H9 (cell line): ENCODE measurements around the gene CIB4. TPM values are rescaled to one million over a fixed set of nuclear protein-coding genes. Genes with fewer than 3 reads are reported as not detected.

Experiments used
- DNase-seq: peaks from one replicate; pipeline ENCODE4 v3.0.0-alpha.2; 2017
- H2AFZ ChIP-seq: one replicate; pipeline ENCODE4 v1.6.1; 2013; ENCODE audit warnings: mild to moderate bottlenecking, low read length, control low read depth, moderate library complexity
- H2AK5ac ChIP-seq: 2 replicates; pipeline ENCODE4 v1.6.1; 2013; ENCODE audit warnings: low read length, control low read depth, mixed read lengths; ENCODE audit not compliant: insufficient read length
- H2BK120ac ChIP-seq: one replicate; pipeline ENCODE4 v1.6.1; 2013; ENCODE audit warnings: low read depth, mild to moderate bottlenecking, low read length, control low read depth, inconsistent platforms; ENCODE audit not compliant: poor library complexity, severe bottlenecking
- H2BK12ac ChIP-seq: 2 replicates; pipeline ENCODE4 v1.6.1; 2013; ENCODE audit warnings: low read length, control low read depth, mixed read lengths, low read depth; ENCODE audit not compliant: insufficient read length
- H2BK15ac ChIP-seq: 2 replicates; pipeline ENCODE4 v1.6.1; 2013; ENCODE audit warnings: low read depth, low read length, control low read depth
- H2BK20ac ChIP-seq: one replicate; pipeline ENCODE4 v1.6.1; 2013; ENCODE audit warnings: low read depth, mild to moderate bottlenecking, low read length, control low read depth, inconsistent platforms; ENCODE audit not compliant: poor library complexity, severe bottlenecking
- H2BK5ac ChIP-seq: 2 replicates; pipeline ENCODE4 v1.6.1; 2013; ENCODE audit warnings: low read length, control low read depth, mixed read lengths; ENCODE audit not compliant: insufficient read length
- H3K14ac ChIP-seq: 2 replicates; pipeline ENCODE4 v1.6.1; 2013; ENCODE audit warnings: low read length, control low read depth; ENCODE audit not compliant: insufficient read depth
- H3K18ac ChIP-seq: 2 replicates; pipeline ENCODE4 v1.6.1; 2013; ENCODE audit warnings: low read depth, mild to moderate bottlenecking, mixed read lengths, low read length, control low read depth; ENCODE audit not compliant: insufficient read length
- H3K23ac ChIP-seq: 2 replicates; pipeline ENCODE4 v1.6.1; 2013; ENCODE audit warnings: low read length, control low read depth, mixed read lengths, low read depth; ENCODE audit not compliant: insufficient read length
- H3K23me2 ChIP-seq: 2 replicates; pipeline ENCODE4 v1.6.1; 2013; ENCODE audit warnings: low read depth, mild to moderate bottlenecking, mixed read lengths, low read length, control low read depth; ENCODE audit not compliant: insufficient read length, poor library complexity, severe bottlenecking
- H3K27ac ChIP-seq: 2 replicates; pipeline ENCODE4 v1.5.1; 2013; ENCODE audit warnings: low read length, control low read depth, mixed read lengths, low read depth; ENCODE audit not compliant: insufficient read length
- H3K27me3 ChIP-seq: 2 replicates; pipeline ENCODE4 v1.6.1; 2013; ENCODE audit warnings: low read length, control low read depth, inconsistent platforms; ENCODE audit not compliant: insufficient read depth
- H3K4ac ChIP-seq: 2 replicates; pipeline ENCODE4 v1.6.1; 2013; ENCODE audit warnings: low read depth, mild to moderate bottlenecking, control low read depth, inconsistent platforms, low read length, moderate library complexity
- H3K4me1 ChIP-seq: 2 replicates; pipeline ENCODE4 v1.6.1; 2013; ENCODE audit warnings: low read length, control low read depth, inconsistent platforms; ENCODE audit not compliant: insufficient read depth
- H3K4me2 ChIP-seq: 2 replicates; pipeline ENCODE4 v1.6.1; 2013; ENCODE audit warnings: low read length, control low read depth, mixed read lengths; ENCODE audit not compliant: insufficient read length, insufficient read depth
- H3K56ac ChIP-seq: 2 replicates; pipeline ENCODE4 v1.6.1; 2013; ENCODE audit warnings: low read depth, mild to moderate bottlenecking, mixed read lengths, low read length, control low read depth; ENCODE audit not compliant: insufficient read length
- H3K79me1 ChIP-seq: 2 replicates; pipeline ENCODE4 v1.6.1; 2013; ENCODE audit warnings: low read depth, mild to moderate bottlenecking, moderate library complexity, low read length, control low read depth, inconsistent platforms; ENCODE audit not compliant: insufficient read depth, poor library complexity, severe bottlenecking
- H3K79me2 ChIP-seq: 2 replicates; pipeline ENCODE4 v1.6.1; 2013; ENCODE audit warnings: low read length, control low read depth, inconsistent platforms; ENCODE audit not compliant: insufficient read depth
- H3K9ac ChIP-seq: 2 replicates; pipeline ENCODE4 v1.6.1; 2013; ENCODE audit warnings: low read length, control low read depth, mixed read lengths; ENCODE audit not compliant: insufficient read length; ENCODE audit errors: extremely low read depth
- H3K9me3 ChIP-seq: one replicate; pipeline ENCODE4 v1.6.1; 2013; ENCODE audit warnings: low read depth, low read length, inconsistent platforms; ENCODE audit not compliant: control insufficient read depth
- H3T11ph ChIP-seq: one replicate; pipeline ENCODE4 v1.6.1; 2013; ENCODE audit warnings: mild to moderate bottlenecking, low read length, control low read depth, inconsistent platforms
- H4K20me1 ChIP-seq: one replicate; pipeline ENCODE4 v1.6.1; 2013; ENCODE audit not compliant: control insufficient read depth, insufficient read length, insufficient read depth
- H4K5ac ChIP-seq: 2 replicates; pipeline ENCODE4 v1.6.1; 2013; ENCODE audit warnings: low read depth, mild to moderate bottlenecking, mixed read lengths, low read length, control low read depth; ENCODE audit not compliant: insufficient read length
- H4K8ac ChIP-seq: replicated peaks from 2 replicates; pipeline ENCODE4 v1.6.1; 2013; ENCODE audit warnings: low read length, control low read depth, mixed read lengths, low read depth; ENCODE audit not compliant: insufficient read length
- H4K91ac ChIP-seq: 2 replicates; pipeline ENCODE4 v1.6.1; 2013; ENCODE audit warnings: low read depth, mild to moderate bottlenecking, moderate library complexity, mixed read lengths, low read length, control low read depth; ENCODE audit not compliant: insufficient read length
- H3K27ac Mint-ChIP-seq, 3 experiments: 2 replicates in 2 of 3; 3 replicates in 1 of 3; pipeline ENCODE4 v1.8.0; 2020 to 2021; ENCODE audit warnings: mixed read lengths in 3 of 3, mild to moderate bottlenecking in 1 of 3, moderate library complexity in 1 of 3
- H3K27me3 Mint-ChIP-seq: 2 replicates; pipeline ENCODE4 v1.8.0; 2021; ENCODE audit warnings: low read depth, mild to moderate bottlenecking, moderate library complexity, mixed read lengths
- H3K36me3 Mint-ChIP-seq, 3 experiments: 2 replicates in 2 of 3; 3 replicates in 1 of 3; pipeline ENCODE4 v1.8.0; 2020 to 2021; ENCODE audit warnings: low read depth in 3 of 3, mixed read lengths in 3 of 3; ENCODE audit not compliant: insufficient read depth in 1 of 3
- H3K4me1 Mint-ChIP-seq, 2 experiments: 2 replicates each; pipeline ENCODE4 v1.8.0; 2020; ENCODE audit warnings: mixed read lengths in 2 of 2
- H3K4me3 Mint-ChIP-seq, 2 experiments: 2 replicates in 1 of 2; 3 replicates in 1 of 2; pipeline ENCODE4 v1.8.0; 2020 to 2021; ENCODE audit warnings: mild to moderate bottlenecking in 2 of 2, mixed read lengths in 2 of 2, moderate library complexity in 1 of 2
- H3K9me3 Mint-ChIP-seq, 2 experiments: 2 replicates in 1 of 2; 3 replicates in 1 of 2; pipeline ENCODE4 v1.8.0; 2020; ENCODE audit warnings: mild to moderate bottlenecking in 2 of 2, mixed read lengths in 2 of 2, moderate library complexity in 1 of 2
- WGBS: extraction: QIAGEN DNeasy Blood & Tissue Kit; methylation state at CpG from one replicate; pipeline ENCODE4 v1.1.7; 2013; ENCODE audit warnings: missing lambda C conversion rate, low lambda C conversion rate, mixed read lengths; ENCODE audit not compliant: insufficient read length; ENCODE audit errors: extremely low coverage; 5-methylcytosine and 5-hydroxymethylcytosine counted together
- total RNA-seq: library from RNA; stranded (reverse); gene quantifications from 2 replicates; pipeline ENCODE4 v1.2.1, GENCODE V29; 2021
- TF ChIP-seq, protein P1 (sequence below): fragments of 200-600 bp; sonication (generic); conservative IDR thresholded peaks from 3 replicates; pipeline ENCODE4 v1.8.0; 2021; ENCODE audit warnings: antibody characterized with exemption, mild to moderate bottlenecking

Gene CIB4
- total RNA-seq, 1 experiment from 2014 or later: not detected

DNA sequence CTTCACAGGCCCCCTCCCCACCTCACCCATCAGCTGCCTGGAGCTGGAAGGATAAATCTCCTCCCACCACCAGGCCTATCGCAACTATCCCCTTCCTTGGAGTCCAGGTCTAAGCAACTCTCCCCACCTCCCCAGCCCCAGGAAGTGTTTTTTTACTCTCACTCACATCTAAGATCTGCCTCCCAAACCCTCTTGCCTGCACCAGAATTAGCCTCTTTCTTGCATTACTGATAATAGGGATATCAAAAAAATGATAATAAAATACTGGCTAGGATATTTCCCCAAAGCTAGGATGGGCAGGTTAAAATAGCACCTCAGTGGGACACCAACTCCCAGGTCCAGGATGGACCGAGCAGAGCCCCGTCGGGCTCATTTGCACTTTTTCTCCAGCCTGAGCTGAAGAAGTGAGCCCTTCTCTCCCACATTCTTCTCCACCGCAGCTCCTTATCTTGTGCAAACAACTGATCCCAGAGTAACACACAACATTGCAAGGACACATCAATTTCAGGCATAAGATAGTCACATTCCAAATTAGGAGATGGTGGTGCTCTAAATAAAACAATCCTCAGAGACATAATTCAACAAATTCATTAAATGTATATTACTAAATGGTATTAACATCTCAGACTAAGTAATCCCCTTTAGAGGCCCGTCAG, 17.7 kb upstream of the CIB4 start:
- no peak overlapping the region for H2AK5ac ChIP-seq
- no peak overlapping the region for H3K9ac ChIP-seq
- H3K9me3 Mint-ChIP-seq: peaks cover 20 to 27% of the 10 kb centered on the region in 2 experiments
- no peak overlapping the region for H3K4ac ChIP-seq
- H2BK120ac ChIP-seq: no peak overlapping the region
- H2AFZ ChIP-seq: no peak overlapping the region
- H3K79me2 ChIP-seq: no peaks in the 10 kb centered on the region
- no peak overlapping the region for H3K27ac ChIP-seq
- no peak overlapping the region for H4K91ac ChIP-seq
- H3K9me3 ChIP-seq: no peaks in the 10 kb centered on the region
- DNase-seq: no peak
- H4K20me1 ChIP-seq: no peaks in the 10 kb centered on the region
- H3K56ac ChIP-seq: no peak overlapping the region
- H3K36me3 Mint-ChIP-seq: peaks cover 1 to 18% (median 5%) of the 10 kb centered on the region in 3 experiments; a peak in 5 of 7 replicates
- H2BK15ac ChIP-seq: no peak overlapping the region
- H2BK20ac ChIP-seq: no peak overlapping the region
- H4K8ac ChIP-seq: no peak overlapping the region
- no peak overlapping the region for H3K23ac ChIP-seq
- peaks cover 3% of the 10 kb centered on the region; the same call in 1 of the 2 replicates for H3K4me1 ChIP-seq
- H3K27ac Mint-ChIP-seq: no peak overlapping the region
- H3K4me3 Mint-ChIP-seq: no peak overlapping the region
- H2BK5ac ChIP-seq: no peak overlapping the region
- no peaks in the 10 kb centered on the region for H3K27me3 ChIP-seq
- no peak overlapping the region for H3K14ac ChIP-seq
- no peak overlapping the region for H3T11ph ChIP-seq
- peaks cover 16 to 19% of the 10 kb centered on the region in 2 experiments for H3K4me1 Mint-ChIP-seq
- H4K5ac ChIP-seq: no peak overlapping the region
- H3K27me3 Mint-ChIP-seq: peaks cover 5% of the 10 kb centered on the region
- H2BK12ac ChIP-seq: no peak overlapping the region
- WGBS: no CpG with 5 or more reads among the region's 6 CpGs
- H3K18ac ChIP-seq: no peak overlapping the region
- H3K4me2 ChIP-seq: no peak overlapping the region
- H3K79me1 ChIP-seq: no peaks in the 10 kb centered on the region
- no peaks in the 10 kb centered on the region for H3K23me2 ChIP-seq
- TF ChIP-seq, protein P1, sequence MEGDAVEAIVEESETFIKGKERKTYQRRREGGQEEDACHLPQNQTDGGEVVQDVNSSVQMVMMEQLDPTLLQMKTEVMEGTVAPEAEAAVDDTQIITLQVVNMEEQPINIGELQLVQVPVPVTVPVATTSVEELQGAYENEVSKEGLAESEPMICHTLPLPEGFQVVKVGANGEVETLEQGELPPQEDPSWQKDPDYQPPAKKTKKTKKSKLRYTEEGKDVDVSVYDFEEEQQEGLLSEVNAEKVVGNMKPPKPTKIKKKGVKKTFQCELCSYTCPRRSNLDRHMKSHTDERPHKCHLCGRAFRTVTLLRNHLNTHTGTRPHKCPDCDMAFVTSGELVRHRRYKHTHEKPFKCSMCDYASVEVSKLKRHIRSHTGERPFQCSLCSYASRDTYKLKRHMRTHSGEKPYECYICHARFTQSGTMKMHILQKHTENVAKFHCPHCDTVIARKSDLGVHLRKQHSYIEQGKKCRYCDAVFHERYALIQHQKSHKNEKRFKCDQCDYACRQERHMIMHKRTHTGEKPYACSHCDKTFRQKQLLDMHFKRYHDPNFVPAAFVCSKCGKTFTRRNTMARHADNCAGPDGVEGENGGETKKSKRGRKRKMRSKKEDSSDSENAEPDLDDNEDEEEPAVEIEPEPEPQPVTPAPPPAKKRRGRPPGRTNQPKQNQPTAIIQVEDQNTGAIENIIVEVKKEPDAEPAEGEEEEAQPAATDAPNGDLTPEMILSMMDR: no peak
